ENCODE results near the gene DAZAP1. TPM values are rescaled to one million over a fixed set of nuclear protein-coding genes. Genes with fewer than 3 reads are reported as not detected.

Gene DAZAP1
- polyA plus RNA-seq, 1 of the 3 experiments (the other 2 are of a cell fraction) = 54.3 TPM

GRCh38 chr19:1455336-1456120, 48.1 kb downstream of the DAZAP1 start (continued):
- TF ChIP-seq, protein P1, sequence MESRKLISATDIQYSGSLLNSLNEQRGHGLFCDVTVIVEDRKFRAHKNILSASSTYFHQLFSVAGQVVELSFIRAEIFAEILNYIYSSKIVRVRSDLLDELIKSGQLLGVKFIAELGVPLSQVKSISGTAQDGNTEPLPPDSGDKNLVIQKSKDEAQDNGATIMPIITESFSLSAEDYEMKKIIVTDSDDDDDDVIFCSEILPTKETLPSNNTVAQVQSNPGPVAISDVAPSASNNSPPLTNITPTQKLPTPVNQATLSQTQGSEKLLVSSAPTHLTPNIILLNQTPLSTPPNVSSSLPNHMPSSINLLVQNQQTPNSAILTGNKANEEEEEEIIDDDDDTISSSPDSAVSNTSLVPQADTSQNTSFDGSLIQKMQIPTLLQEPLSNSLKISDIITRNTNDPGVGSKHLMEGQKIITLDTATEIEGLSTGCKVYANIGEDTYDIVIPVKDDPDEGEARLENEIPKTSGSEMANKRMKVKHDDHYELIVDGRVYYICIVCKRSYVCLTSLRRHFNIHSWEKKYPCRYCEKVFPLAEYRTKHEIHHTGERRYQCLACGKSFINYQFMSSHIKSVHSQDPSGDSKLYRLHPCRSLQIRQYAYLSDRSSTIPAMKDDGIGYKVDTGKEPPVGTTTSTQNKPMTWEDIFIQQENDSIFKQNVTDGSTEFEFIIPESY (IDR thresholded peaks at IDR 0.05; ENCODE audit: borderline replicate concordance, low read depth) = no peak

GRCh38 chr19:1456121-1456900, 48.9 kb downstream of the DAZAP1 start:
- Histone ChIP-seq H3K9me3 (no peaks in the 10 kb centered on the region), H3K36me3 (replicated peaks in 1 of 2; ENCODE audit: control insufficient read depth in 1 of 2, insufficient read depth in 2 of 2, low read length in 1 of 2) (peaks cover 4 to 7% of the 10 kb centered on the region in 2 experiments), H3K9ac (no peak overlapping the region), H2AFZ (ENCODE audit: low read depth) (no peak overlapping the region), H3K4me2 (no peak overlapping the region), H3K4me1 (ENCODE audit: control insufficient read depth in 1 of 2, insufficient read depth in 2 of 2, low read depth in 1 of 2, low read length in 1 of 2) (peaks cover 0 to 18% of the 10 kb centered on the region in 2 experiments; a peak in 1 of 4 replicates), H3K27me3 (ENCODE audit: insufficient read depth) (no peaks in the 10 kb centered on the region), H3K27ac (ENCODE audit: low read depth in 2 of 2, low read length in 1 of 2) (no peak overlapping the region), H3F3A (replicated peaks; ENCODE audit: insufficient read depth) (peaks cover 9% of the 10 kb centered on the region), H3K4me3 (ENCODE audit: low read depth in 2 of 2, low read length in 1 of 2) (no peak overlapping the region), H3K9me2 (no peaks in the 10 kb centered on the region), H3K79me2 (ENCODE audit: insufficient read depth) (no peaks in the 10 kb centered on the region), H4K20me1 (ENCODE audit: insufficient read depth) (peaks cover 11% of the 10 kb centered on the region; the same call in 1 of the 2 replicates)
- POLR2A ChIA-PET = interaction anchor here (0.6 to 2.7 kb wide), 4 partner anchors 16 to 187 kb away, joined by 3 to 10 read pairs (median 8); partner anchors contain the start of genes CIRBP and REEP6
- WGBS (ENCODE audit: low lambda C conversion rate) = 94% methylated on average over 23 of the region's 43 CpGs
- no peak for DNase-seq
- CTCF ChIA-PET = interaction anchor here (0.6 to 3.5 kb wide), 2 partner anchors 11 to 607 kb away, joined by 3 to 16 read pairs; no protein-coding TSS in a partner anchor
- TF ChIP-seq RXRA (IDR thresholded peaks at IDR 0.05; ENCODE audit: borderline replicate concordance, low read depth) = no peak
- TF ChIP-seq YY1 (IDR thresholded peaks at IDR 0.05; ENCODE audit: low read depth) = no peak
- TF ChIP-seq NRF1 (IDR thresholded peaks at IDR 0.05; ENCODE audit: low read depth, low read length) = no peak
- TF ChIP-seq MAX (IDR thresholded peaks at IDR 0.05; ENCODE audit: low read depth) = no peak
- no peak for TF ChIP-seq SIN3A (IDR thresholded peaks at IDR 0.05; ENCODE audit: borderline replicate concordance, low read depth, low read length)
- no peak for TF ChIP-seq RCOR1 (IDR thresholded peaks at IDR 0.05; ENCODE audit: low read length)
- TF ChIP-seq GABPA (IDR thresholded peaks at IDR 0.05; ENCODE audit: low read depth) = no peak
- no peak for TF ChIP-seq TEAD4 (IDR thresholded peaks at IDR 0.05; ENCODE audit: borderline replicate concordance, insufficient read depth)
- no peak for TF ChIP-seq CTCF (IDR thresholded peaks at IDR 0.05)
- no peak for TF ChIP-seq REST (IDR thresholded peaks at IDR 0.05; ENCODE audit: low read depth, low read length)
- TF ChIP-seq, protein P2, sequence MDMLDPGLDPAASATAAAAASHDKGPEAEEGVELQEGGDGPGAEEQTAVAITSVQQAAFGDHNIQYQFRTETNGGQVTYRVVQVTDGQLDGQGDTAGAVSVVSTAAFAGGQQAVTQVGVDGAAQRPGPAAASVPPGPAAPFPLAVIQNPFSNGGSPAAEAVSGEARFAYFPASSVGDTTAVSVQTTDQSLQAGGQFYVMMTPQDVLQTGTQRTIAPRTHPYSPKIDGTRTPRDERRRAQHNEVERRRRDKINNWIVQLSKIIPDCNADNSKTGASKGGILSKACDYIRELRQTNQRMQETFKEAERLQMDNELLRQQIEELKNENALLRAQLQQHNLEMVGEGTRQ (IDR thresholded peaks at IDR 0.05; ENCODE audit: borderline replicate concordance, low read depth, low read length) = no peak
- no peak for TF ChIP-seq POLR2AphosphoS5 (IDR thresholded peaks at IDR 0.05; ENCODE audit: low read depth, low read length)
- no peak for TF ChIP-seq TCF12 (IDR thresholded peaks at IDR 0.05)
- no peak for TF ChIP-seq NFIC (IDR thresholded peaks at IDR 0.05; ENCODE audit: borderline replicate concordance)
- no peak for TF ChIP-seq USF1 (IDR thresholded peaks at IDR 0.05; ENCODE audit: borderline replicate concordance, low read depth)

Measured in SK-N-SH (cell line).